A673 (cell line): ENCODE measurements around the gene SLC38A1. TPM values are rescaled to one million over a fixed set of nuclear protein-coding genes. Genes with fewer than 3 reads are reported as not detected.

Source experiments
- BruUV-seq: library from RNA; stranded (reverse); fragments of 400-500 nt; replicated peaks from 2 replicates; lab custom pipeline; 2021; lab: Mats Ljungman, UMichigan
- CTCF ChIA-PET: fragments of 300-600 bp; sonication (Branson Sonifier 250); formaldehyde crosslinking; loops from one replicate; lab custom pipeline; 2022; ENCODE audit warnings: antibody characterized with exemption; lab: Charles Lee
- POLR2A ChIA-PET: fragments of 300-600 bp; sonication (Branson Sonifier 250); formaldehyde crosslinking; loops from one replicate; lab custom pipeline; 2022; ENCODE audit warnings: antibody characterized with exemption; ENCODE audit not compliant: low non-redundant PET; lab: Charles Lee
- DNase-seq: peaks from one replicate; pipeline ENCODE4 v3.0.0-alpha.2; 2015; ENCODE audit warnings: low spot score
- H3K27ac ChIP-seq: fragments of 200-600 bp; sonication (generic); 2 replicates; pipeline ENCODE4 v1.5.1; 2016; ENCODE audit warnings: mixed run types, low read depth, mild to moderate bottlenecking, mixed read lengths, antibody characterized with exemption, low read length; ENCODE audit not compliant: poor library complexity, severe bottlenecking
- H3K27me3 ChIP-seq: fragments of 200-600 bp; sonication (generic); replicated peaks from 2 replicates; pipeline ENCODE4 v1.6.1; 2017; ENCODE audit warnings: mixed run types, low read depth, mild to moderate bottlenecking, mixed read lengths, antibody characterized with exemption, low read length; ENCODE audit not compliant: insufficient read depth, poor library complexity
- H3K36me3 ChIP-seq: fragments of 200-600 bp; sonication (generic); 2 replicates; pipeline ENCODE4 v1.6.1; 2016; ENCODE audit warnings: mixed run types, mild to moderate bottlenecking, mixed read lengths, antibody characterized with exemption, low read length; ENCODE audit not compliant: insufficient read depth, poor library complexity, severe bottlenecking
- H3K4me1 ChIP-seq: fragments of 200-600 bp; sonication (generic); 2 replicates; pipeline ENCODE4 v1.6.1; 2017; ENCODE audit warnings: mixed run types, mild to moderate bottlenecking, mixed read lengths, antibody characterized with exemption, low read length; ENCODE audit not compliant: insufficient read depth, poor library complexity, severe bottlenecking
- H3K4me3 ChIP-seq: fragments of 200-600 bp; sonication (generic); 2 replicates; pipeline ENCODE4 v1.5.1; 2016; ENCODE audit warnings: low read depth, mixed run types, mild to moderate bottlenecking, mixed read lengths, low read length; ENCODE audit not compliant: poor library complexity, severe bottlenecking
- H3K9me3 ChIP-seq: fragments of 200-600 bp; sonication (generic); 2 replicates; pipeline ENCODE4 v1.6.1; 2016; ENCODE audit warnings: mixed run types, low read depth, mild to moderate bottlenecking, mixed read lengths, antibody characterized with exemption, low read length; ENCODE audit not compliant: poor library complexity, severe bottlenecking
- EZH2 ChIP-seq: fragments of 200-600 bp; sonication (generic); IDR thresholded peaks from 2 replicates; pipeline ENCODE4 v1.6.1; 2017; ENCODE audit warnings: borderline replicate concordance, low read depth, mild to moderate bottlenecking, mixed read lengths, antibody characterized with exemption, low read length; ENCODE audit not compliant: poor library complexity, severe bottlenecking
- intact Hi-C: fragments of 100-400 bp; cut with micrococcal nuclease; formaldehyde crosslinking; loops from one replicate; pipeline ENCODE4 v1.10.0; 2022; ENCODE audit not compliant: unreplicated experiment
- total RNA-seq: library from RNA; stranded (reverse); gene quantifications from 2 replicates; pipeline ENCODE4 v1.2.3, GENCODE V29; 2021
- TF ChIP-seq, protein P1 (sequence below): fragments of 300-800, 200-600 bp; sonication (generic); conservative IDR thresholded peaks from 2 replicates; pipeline ENCODE4 v1.5.1; 2017; ENCODE audit warnings: low read depth, mild to moderate bottlenecking, antibody characterized with exemption, low read length, moderate library complexity, mixed read lengths

The SLC38A1 gene
- total RNA-seq, 1 experiment from 2014 or later = 78.9 TPM

DNA sequence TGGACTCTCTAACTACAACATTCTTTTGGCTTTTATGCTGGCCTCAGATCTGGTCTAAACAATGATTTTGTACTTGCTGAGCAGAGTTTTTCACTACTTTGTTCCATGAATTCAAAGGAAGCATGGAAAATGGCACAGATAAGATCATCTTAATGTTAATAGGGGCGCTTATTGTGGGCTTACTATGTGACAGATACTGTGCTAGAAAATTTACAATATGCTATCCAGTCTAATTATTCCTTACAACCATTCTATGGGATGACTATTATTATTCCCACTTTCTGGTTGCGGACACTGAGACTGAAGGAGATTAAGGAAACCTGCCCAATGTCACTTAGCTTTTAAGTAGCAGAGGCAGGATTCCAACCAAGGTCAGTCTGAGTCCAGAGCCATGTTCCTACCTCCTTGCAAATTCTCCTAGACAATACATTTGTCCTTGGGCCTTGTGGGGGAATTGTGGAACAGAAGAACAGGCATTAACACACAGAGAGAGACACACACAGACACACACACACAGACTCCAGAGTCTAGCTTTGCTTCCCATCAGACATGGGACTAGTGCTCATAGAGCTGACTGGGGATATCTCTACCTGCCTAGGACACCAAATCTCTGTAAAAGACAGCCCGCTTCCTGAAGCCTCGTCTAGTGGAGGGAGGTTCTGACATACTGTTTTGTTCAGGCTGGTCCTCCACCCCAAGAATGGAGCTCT, 107.7 kb downstream of the SLC38A1 start:
- H3K4me1 ChIP-seq = peaks cover 26% of the 10 kb centered on the region
- no peaks in the 10 kb centered on the region for H3K36me3 ChIP-seq
- BruUV-seq = no TSS peak
- H3K27me3 ChIP-seq = no peaks in the 10 kb centered on the region
- H3K4me3 ChIP-seq = no peak overlapping the region
- peaks cover 3% of the 10 kb centered on the region for H3K9me3 ChIP-seq
- POLR2A ChIA-PET = no interaction called here
- TF ChIP-seq, protein P1, sequence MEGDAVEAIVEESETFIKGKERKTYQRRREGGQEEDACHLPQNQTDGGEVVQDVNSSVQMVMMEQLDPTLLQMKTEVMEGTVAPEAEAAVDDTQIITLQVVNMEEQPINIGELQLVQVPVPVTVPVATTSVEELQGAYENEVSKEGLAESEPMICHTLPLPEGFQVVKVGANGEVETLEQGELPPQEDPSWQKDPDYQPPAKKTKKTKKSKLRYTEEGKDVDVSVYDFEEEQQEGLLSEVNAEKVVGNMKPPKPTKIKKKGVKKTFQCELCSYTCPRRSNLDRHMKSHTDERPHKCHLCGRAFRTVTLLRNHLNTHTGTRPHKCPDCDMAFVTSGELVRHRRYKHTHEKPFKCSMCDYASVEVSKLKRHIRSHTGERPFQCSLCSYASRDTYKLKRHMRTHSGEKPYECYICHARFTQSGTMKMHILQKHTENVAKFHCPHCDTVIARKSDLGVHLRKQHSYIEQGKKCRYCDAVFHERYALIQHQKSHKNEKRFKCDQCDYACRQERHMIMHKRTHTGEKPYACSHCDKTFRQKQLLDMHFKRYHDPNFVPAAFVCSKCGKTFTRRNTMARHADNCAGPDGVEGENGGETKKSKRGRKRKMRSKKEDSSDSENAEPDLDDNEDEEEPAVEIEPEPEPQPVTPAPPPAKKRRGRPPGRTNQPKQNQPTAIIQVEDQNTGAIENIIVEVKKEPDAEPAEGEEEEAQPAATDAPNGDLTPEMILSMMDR = no peak
- TF ChIP-seq EZH2 = no peak
- intact Hi-C loops = no loop called here
- peak overlapping the region; percentile 49 for H3K27ac ChIP-seq
- no peak for DNase-seq
- CTCF ChIA-PET = interaction anchor here (0.6 kb wide), 1 partner anchor 1105 kb away, joined by 3 read pairs; no protein-coding TSS in a partner anchor

DNA sequence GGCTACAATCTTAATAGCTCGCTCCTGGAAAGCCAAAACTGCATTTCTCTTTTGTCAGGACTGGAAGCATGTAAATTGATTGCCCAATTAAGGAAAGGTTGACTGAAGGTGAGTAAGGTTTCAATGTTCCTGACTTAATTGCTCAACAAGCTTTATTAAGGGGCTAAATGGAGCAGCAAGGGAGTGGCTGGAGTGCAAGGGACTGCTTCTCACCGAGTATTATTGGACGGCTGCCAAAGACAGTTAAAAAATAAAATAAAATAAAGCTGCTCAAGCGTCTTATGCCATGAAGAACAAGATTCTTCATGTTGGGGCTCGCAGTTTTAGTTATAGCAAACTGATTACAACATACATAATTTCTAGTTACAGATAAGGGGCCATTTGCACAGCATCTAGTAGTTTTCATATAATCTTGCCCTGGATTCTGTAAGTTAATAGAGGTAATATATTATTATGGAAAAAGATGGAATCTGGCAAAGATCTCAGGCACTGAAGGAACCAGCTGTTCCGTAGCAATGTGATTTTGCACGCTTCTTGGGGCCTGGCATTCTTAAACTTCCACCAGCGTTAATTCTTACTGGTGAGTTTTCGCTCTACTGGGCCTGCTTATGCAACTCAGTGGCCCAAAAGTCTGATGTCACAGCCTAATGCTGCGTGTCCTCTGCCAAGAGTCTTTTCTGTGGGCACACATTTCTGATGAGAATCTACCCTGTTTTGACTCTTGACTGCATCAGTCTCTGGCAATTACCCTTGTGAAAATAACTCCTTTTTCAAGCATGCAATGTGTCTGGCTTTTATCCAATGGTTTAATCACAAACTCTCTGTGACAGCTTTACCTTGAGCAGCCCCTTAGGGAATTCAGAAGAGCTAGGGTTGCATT, 108.5 kb downstream of the SLC38A1 start:
- ChIA-PET POLR2A (no interaction called here), CTCF (interaction anchor here (0.6 kb wide), 1 partner anchor 1106 kb away, joined by 3 read pairs; no protein-coding TSS in a partner anchor)
- H3K4me1 ChIP-seq = peaks cover 26% of the 10 kb centered on the region
- TF ChIP-seq, protein P1 = no peak
- TF ChIP-seq EZH2 = no peak
- BruUV-seq = no TSS peak
- H3K27me3 ChIP-seq = no peaks in the 10 kb centered on the region
- peak overlapping the region; percentile 49 for H3K27ac ChIP-seq
- no peak overlapping the region for H3K4me3 ChIP-seq
- DNase-seq = peak; percentile 85
- no peaks in the 10 kb centered on the region for H3K36me3 ChIP-seq
- peaks cover 4% of the 10 kb centered on the region for H3K9me3 ChIP-seq
- intact Hi-C loops = no loop called here

DNA sequence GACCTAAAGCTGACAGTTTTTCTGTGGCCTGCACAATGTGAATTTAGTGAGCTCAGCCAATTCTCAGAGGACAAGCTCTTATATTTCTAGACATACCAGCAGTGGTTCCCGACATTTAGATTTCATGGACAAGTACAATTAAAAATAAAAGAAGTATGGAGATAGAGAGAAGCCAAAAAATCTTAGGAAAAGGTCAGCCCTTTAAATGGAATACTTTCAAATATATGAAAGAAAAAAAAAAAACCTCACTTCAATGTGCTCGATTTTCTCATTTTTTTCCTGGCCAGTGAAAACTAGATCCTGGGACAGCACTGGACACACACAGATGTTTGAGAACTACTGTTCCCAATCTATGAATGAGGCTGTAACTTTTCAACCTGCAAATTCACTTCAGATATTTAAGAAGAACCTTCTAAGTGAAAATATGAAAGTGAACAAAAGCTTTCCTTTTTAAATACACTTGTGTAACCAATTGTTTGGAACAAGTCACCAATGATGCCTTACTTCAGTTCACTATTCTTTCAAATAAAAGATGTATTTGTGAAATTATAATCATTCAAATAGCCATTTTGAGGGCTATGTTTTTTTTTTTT, 109.4 kb downstream of the SLC38A1 start:
- DNase-seq = no peak
- Histone ChIP-seq H3K4me3 (no peak overlapping the region), H3K27ac (no peak overlapping the region), H3K4me1 (peaks cover 29% of the 10 kb centered on the region), H3K27me3 (no peaks in the 10 kb centered on the region), H3K9me3 (peaks cover 4% of the 10 kb centered on the region), H3K36me3 (no peaks in the 10 kb centered on the region)
- ChIA-PET POLR2A (no interaction called here), CTCF (no interaction called here)
- no TSS peak for BruUV-seq
- TF ChIP-seq, protein P1 = no peak
- no peak for TF ChIP-seq EZH2
- intact Hi-C loops = loop anchor here (10.0 kb wide), 3 partner anchors 105 to 865 kb away; partner anchors contain the start of gene SLC38A1
